NCI-H69 (cell line): ENCODE measurements around the gene FAM168A.
A peak's percentile ranks its signal among the peaks of the same experiment; 100 is the strongest.

Source experiments
- DNase-seq: peaks from one replicate; lab custom pipeline; 2025; lab: John Stamatoyannopoulos, UW

Gene FAM168A

DNA sequence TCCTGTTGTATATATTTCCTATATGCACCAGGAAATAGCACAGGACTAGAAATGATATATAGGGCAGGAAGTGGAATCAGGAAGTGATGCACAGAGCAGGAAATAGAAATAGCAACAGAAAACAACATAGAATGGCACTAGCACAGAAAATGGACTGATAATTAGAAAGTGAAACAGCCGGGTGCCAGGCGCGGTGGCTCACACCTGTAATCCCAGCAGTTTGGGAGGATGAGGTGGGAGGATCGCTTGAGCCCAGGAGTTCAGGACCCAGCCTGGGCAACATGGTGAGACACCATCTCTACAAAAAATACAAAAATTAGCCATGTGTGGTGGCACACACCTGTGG, 231.7 kb downstream of the FAM168A start:
- DNase-seq: no peak

DNA sequence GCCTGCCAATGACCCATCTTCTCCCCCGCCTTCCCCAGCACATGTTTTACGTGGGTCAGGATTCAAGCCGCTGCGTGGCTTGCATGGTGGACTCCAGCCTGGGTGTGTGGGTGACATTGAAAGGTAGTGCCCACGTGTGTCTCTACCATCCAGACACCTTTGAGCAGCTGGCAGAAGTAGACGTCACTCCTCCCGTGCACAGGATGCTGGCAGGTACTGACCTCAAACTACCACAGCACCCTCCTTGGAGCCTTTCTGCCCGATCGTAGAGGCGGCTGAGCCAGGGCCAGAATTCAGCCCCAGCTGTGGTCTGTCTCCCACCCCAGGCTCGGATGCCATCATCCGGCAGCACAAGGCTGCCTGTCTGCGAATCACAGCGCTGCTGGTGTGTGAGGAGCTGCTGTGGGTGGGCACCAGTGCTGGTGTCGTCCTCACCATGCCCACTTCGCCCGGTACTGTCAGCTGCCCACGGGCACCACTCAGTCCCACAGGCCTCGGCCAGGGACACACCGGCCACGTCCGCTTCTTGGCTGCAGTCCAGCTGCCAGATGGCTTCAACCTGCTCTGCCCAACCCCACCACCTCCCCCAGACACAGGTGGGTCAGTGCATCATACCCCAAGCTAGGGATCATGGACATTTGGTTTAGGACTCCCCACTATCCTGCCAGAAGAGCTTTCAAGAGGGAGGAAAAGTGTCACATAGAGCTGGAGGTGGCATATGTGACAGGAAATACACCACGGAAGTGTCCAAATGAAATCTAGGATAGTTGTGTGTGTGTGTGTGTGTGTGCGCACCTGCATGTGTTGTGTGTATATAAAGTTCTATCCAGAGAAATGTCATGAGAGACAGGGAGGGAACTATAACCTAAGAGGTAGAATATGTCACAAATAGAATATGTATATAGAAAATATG, 232.3 kb downstream of the FAM168A start:
- no peak for DNase-seq

DNA sequence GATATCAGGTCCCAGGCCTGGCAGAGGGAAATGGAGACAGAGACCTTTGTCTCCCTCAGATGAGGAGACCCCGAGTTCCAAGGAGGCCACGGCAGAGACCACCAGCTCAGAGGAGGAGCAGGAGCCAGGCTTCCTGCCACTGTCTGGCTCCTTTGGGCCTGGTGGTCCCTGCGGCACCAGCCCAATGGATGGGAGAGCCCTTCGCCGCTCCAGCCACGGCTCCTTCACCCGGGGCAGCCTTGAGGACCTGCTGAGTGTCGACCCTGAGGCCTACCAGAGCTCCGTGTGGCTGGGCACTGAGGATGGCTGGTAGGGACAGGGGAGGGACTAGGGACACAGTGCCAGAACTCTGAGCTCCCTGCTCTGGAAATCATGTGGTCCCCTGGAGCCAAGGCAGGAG, 234.8 kb downstream of the FAM168A start:
- DNase-seq: no peak

DNA sequence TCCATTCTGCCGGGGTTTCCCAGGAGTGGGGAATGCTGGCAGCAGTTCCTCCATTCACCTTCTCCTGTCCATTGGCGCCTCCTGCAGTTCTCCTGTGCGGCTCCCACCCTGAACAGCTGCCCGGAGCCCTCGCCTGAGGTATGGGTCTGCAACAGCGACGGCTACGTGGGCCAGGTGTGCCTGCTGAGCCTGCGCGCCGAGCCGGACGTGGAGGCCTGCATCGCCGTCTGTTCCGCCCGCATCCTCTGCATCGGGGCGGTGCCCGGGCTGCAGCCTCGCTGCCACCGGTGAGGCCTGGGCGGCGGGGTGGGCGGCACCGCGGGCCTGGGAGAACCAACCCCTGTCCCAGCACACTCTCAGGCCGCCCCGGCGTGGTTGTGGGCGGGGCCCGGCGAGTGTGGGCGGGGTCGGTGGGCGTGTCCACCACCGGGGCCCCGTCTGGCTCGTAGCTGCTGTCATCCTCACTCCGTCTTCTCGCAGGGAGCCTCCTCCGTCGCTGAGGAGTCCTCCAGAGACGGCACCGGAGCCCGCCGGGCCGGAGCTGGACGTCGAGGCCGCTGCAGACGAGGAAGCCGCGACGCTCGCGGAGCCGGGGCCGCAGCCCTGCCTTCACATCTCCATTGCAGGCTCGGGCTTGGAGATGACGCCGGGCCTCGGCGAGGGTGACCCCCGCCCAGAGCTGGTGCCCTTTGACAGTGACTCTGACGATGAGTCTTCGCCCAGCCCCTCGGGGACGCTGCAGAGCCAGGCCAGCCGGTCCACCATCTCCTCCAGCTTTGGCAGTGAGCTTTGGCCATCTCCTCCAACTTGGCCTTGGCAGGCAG, 235.7 kb downstream of the FAM168A start:
- DNase-seq: no peak

DNA sequence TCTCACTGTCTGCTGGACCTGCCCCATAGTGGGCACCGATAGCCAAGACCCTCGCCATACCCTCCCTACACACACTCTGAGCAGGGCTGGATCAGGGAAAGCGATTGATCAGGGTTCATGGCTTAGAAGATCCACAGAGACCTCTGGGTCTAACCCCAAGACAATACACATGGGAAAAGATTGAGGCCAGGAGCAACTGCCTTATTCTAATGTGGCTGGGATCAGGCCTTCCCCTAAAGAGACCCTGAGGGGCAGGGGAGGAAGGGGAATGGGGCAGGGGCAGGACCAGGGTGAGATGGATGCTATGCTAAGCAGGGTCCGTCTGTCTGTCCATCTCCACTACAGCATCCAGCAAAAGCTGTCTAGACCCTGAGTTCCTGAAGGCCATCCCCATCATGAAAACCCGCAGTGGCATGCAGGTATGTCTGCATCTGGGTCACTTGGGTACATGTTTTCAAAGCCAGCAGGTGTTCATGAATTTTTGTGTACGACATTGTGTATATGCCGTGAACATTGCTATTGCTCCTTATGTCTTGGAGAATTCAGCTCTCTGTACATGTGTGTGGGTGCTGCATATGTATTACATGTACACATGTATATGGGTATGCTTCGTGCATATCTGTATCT, 237.1 kb downstream of the FAM168A start:
- no peak for DNase-seq

DNA sequence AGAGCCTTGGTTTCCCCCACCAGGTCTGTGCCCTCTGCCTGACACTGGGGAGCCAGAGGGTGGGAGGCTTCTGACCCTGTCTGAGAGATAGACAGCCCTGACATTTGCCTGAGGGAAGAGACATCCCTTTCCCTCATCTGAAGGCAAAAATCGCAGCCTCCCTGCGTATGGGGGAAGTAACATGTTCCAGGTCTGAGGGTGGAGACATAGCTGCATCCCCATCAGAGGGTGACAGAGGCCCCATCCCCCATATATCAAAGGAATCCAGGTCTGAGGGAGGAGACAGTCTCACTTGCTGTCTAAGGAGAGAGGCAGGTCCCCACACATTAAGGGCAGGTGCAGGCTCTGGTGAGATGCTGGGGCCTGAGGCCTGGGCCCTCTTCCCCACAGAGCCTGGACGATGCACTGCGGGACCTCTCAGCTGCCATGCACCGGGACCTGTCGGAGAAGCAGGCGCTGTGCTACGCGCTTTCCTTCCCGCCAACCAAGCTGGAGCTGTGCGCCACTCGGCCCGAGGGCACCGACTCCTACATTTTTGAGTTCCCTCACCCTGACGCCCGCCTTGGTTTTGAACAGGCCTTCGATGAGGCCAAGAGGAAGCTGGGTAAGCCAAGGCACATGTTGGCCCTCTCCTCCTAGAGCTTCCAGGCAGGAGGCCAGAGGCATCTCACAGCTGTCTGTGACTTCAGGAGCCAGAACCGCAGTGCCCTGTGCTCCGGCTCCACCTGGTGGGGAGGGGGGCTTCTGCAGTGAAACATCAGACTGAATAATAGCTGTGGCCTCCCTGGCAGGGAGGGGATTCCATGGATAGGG, 237.8 kb downstream of the FAM168A start:
- DNase-seq: peak; percentile 64

DNA sequence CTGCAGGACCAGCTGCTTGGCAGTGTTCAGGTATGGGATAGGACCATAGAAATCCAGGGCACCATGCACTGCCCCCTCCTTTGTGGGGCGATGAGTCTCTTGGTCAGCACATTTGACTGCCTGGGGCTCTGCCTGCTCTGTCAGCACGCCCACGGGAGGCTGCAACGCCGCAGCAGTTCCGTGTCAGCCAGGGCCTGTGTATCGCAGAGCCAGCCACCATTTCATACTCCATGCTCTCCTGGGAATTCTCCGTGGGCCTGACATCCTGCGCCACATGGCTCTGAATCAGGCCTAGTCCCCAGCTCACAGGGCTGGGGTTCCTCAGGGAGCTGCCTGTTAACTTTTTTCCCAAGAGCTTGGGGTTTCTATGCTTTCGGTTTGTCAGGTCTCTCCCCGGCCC, 238.6 kb downstream of the FAM168A start:
- no peak for DNase-seq

DNA sequence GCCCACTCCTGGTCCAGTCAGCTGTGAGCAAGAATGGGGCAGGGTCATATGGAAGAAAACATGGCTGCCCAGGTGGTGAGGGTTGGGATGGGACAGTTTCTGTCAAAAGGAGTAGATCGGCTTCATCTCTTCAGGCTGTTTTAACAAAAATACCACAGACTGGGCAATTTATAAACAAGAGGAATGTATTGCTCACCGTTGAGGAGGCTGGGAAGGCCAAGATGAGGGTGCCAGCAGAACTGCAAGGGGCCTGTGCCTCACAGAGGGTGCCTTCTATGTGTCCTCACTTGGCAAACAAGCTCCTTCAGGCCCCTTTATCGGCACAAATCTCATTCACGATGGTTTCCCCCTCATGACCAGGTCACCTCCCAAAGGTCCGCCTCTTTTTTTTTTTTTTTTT, 239.8 kb downstream of the FAM168A start:
- no peak for DNase-seq

DNA sequence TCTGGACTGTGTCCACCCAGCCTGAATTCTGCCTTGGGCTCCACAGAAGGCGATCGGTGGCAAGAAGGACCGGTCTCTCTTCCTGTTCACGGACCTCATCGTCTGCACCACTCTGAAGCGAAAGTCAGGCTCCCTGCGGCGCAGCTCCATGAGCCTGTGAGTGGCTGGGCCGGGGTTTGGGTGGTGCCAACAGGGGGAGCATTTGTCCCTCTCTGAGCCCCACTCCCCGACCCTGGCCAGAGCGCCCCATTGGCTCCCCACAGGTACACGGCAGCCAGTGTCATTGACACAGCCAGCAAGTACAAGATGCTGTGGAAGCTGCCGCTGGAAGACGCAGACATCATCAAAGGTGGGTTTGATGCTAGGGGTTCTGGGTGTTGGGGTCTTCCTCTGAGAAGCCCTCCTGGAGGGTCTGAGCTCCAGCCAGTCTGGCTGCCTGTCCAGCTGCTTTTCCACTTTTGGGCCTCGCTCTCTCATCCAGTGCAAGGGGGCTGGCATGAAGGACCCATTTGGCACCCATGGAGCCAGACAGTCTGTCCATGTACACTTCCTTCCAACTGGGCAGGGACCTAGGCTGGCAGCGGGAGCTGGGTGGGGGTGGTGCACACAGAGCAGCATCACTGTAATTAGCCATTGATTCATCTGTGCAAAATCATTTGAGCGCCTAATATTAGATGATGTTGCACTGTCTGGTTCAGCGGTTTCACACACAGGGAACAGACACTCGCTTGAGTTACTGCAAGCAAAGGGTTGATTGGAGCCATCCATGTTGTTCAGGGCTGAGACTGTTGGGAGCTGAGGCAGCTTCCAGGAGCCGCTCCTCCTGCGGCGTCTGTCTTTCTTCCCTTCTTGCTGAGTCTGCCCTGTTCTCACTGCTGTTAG, 240.7 kb downstream of the FAM168A start:
- DNase-seq: no peak

DNA sequence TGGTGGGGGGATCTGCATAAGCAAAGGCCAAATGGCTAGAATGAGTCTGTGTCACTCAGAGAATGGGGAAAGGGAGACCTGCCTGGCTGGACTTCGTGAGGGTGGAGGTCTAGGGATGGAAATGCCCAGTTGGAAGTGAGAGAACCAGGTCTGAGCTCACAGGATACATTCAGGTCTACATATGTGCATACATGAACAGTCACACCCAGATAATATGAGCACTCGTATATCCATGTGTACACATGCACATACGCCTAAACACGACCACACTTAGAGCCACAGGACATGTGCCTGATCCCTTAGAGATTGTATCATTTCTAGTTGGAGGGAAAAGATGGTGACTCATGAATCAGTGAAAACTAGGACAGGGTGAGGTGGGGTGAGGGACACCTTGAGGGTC, 242.8 kb downstream of the FAM168A start:
- DNase-seq: no peak

DNA sequence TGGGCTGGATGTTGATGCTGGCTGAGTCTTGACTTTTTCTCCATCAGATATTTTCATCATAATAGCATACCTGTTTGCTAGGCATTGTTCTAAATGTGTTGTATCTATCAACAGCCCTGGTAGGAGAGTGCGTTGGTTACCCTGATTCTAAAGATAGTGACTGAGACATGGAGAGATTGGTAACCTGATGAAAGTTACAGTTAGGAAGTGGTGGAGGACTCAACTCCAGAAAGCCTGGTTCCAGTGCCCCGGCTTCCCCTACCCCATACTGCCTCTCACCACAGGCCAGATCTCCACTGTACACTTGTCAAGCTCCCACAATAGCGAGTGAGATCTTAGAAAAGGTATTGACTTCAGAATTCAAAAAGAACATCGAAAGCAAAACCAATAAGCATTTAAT, 244.5 kb downstream of the FAM168A start:
- no peak for DNase-seq

DNA sequence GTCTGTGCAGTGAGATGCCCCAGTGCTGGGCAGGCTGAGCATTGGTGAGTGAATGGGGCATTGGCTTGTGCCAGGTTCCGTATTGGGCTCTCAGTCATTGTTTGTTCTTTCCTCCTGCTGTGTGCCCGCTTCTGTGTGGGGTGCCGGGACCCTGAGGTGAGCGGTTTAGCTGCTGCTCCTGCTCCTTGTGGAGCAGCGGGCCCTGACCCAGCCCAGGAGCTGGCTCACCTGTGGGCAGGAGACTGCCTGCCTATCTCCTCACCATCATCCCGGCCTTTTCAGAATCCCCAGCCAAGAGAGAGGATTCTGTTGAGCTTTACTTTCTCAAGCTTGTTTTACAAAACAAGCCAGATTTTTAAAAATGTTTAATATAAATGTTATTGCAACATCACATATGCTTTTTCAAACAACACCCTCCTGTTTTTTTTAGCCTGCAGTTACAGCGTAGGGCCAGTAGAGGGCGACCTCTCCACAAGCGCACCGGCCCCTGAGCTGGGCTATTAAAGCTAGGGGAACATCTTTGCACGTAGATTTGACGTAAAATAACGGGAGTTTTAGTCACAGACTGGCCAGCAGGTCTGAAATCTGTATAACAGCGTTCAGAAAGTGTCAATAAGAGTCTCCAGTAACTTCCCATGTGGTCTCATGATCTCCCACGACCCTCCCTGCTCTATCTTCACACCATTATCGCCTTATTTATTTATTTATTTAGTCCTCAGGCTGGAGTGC, 246.8 kb downstream of the FAM168A start:
- DNase-seq: peak; percentile 77
